ENCODE measurements around the gene HNRNPA3. TPM values are rescaled to one million over a fixed set of nuclear protein-coding genes. Genes with fewer than 3 reads are reported as not detected.

HNRNPA3 gene
- total RNA-seq, 1 donor from 2014 or later: 339 TPM

GRCh38 chr2:177262092-177262491 is 49.5 kb downstream of the HNRNPA3 start:
- peaks cover 4% of the 10 kb centered on the region for H3K9me3 Mint-ChIP-seq (ENCODE audit: low read depth)

GRCh38 chr2:177262958-177263450 is 50.4 kb downstream of the HNRNPA3 start:
- Mint-ChIP-seq H3K4me1 (ENCODE audit: low read depth) (peaks cover 41% of the 10 kb centered on the region), H3K27me3 (no peaks in the 10 kb centered on the region), H3K27ac (peak overlapping the region; percentile 97), H3K36me3 (ENCODE audit: insufficient read depth) (peaks cover 12% of the 10 kb centered on the region), H3K9me3 (ENCODE audit: low read depth) (peaks cover 7% of the 10 kb centered on the region), H3K4me3 (ENCODE audit: low read depth) (peak overlapping the region; percentile 84)
- DNase-seq (ENCODE audit: low spot score, unreplicated experiment): no peak
- no peak for TF ChIP-seq CTCF (IDR thresholded peaks at IDR 0.05; ENCODE audit: unreplicated experiment)

More at GRCh38 chr2:177262092-177262491, 49.5 kb downstream of the HNRNPA3 start:
- Mint-ChIP-seq H3K36me3 (ENCODE audit: insufficient read depth) (peaks cover 19% of the 10 kb centered on the region), H3K4me1 (ENCODE audit: low read depth) (peaks cover 42% of the 10 kb centered on the region), H3K4me3 (ENCODE audit: low read depth) (peak overlapping the region; percentile 84), H3K27ac (peak overlapping the region; percentile 94), H3K27me3 (no peaks in the 10 kb centered on the region)
- DNase-seq (ENCODE audit: low spot score, unreplicated experiment): no peak
- TF ChIP-seq CTCF (IDR thresholded peaks at IDR 0.05; ENCODE audit: unreplicated experiment): no peak

GRCh38 chr2:177263451-177264208 is 51.0 kb downstream of the HNRNPA3 start:
- DNase-seq (ENCODE audit: low spot score, unreplicated experiment): peak; percentile 97
- H3K27ac Mint-ChIP-seq: peak overlapping the region; percentile 97
- H3K9me3 Mint-ChIP-seq (ENCODE audit: low read depth): peaks cover 3% of the 10 kb centered on the region
- peaks cover 41% of the 10 kb centered on the region for H3K4me1 Mint-ChIP-seq (ENCODE audit: low read depth)
- H3K27me3 Mint-ChIP-seq: no peaks in the 10 kb centered on the region
- H3K4me3 Mint-ChIP-seq (ENCODE audit: low read depth): peak overlapping the region; percentile 84
- TF ChIP-seq CTCF (IDR thresholded peaks at IDR 0.05; ENCODE audit: unreplicated experiment): peak; percentile 89
- peaks cover 7% of the 10 kb centered on the region for H3K36me3 Mint-ChIP-seq (ENCODE audit: insufficient read depth)

GRCh38 chr2:177264209-177264692 is 51.7 kb downstream of the HNRNPA3 start:
- H3K4me3 Mint-ChIP-seq (ENCODE audit: low read depth): peak overlapping the region; percentile 84
- H3K9me3 Mint-ChIP-seq (ENCODE audit: low read depth): peaks cover 3% of the 10 kb centered on the region
- H3K27ac Mint-ChIP-seq: no peak overlapping the region
- DNase-seq (ENCODE audit: low spot score, unreplicated experiment): peak; percentile 27
- H3K4me1 Mint-ChIP-seq (ENCODE audit: low read depth): peaks cover 41% of the 10 kb centered on the region
- no peaks in the 10 kb centered on the region for H3K27me3 Mint-ChIP-seq
- no peak for TF ChIP-seq CTCF (IDR thresholded peaks at IDR 0.05; ENCODE audit: unreplicated experiment)
- peaks cover 3% of the 10 kb centered on the region for H3K36me3 Mint-ChIP-seq (ENCODE audit: insufficient read depth)

GRCh38 chr2:177264693-177265587 is 52.3 kb downstream of the HNRNPA3 start, which contains the start of gene NFE2L2:
Gene NFE2L2 (minus strand): TSS chr2:177264727. CDS start chr2:177264576, 151 bp downstream.
- no peaks in the 10 kb centered on the region for H3K27me3 Mint-ChIP-seq
- peaks cover 41% of the 10 kb centered on the region for H3K4me1 Mint-ChIP-seq (ENCODE audit: low read depth)
- peaks cover 3% of the 10 kb centered on the region for H3K9me3 Mint-ChIP-seq (ENCODE audit: low read depth)

More at GRCh38 chr2:177264693-177265587, 52.3 kb downstream of the HNRNPA3 start, which contains the start of gene NFE2L2:
- Mint-ChIP-seq H3K36me3 (ENCODE audit: insufficient read depth) (peaks cover 3% of the 10 kb centered on the region), H3K4me3 (ENCODE audit: low read depth) (peak within 1 kb of the TSS; percentile 84), H3K27ac (peak within 1 kb of the TSS; percentile 99)
- peak; percentile 26 for TF ChIP-seq CTCF (IDR thresholded peaks at IDR 0.05; ENCODE audit: unreplicated experiment)
- DNase-seq (ENCODE audit: low spot score, unreplicated experiment): peak; percentile 77
